H1 (cell line): Measurements from ENCODE around the gene INSM2. TPM values are rescaled to one million over a fixed set of nuclear protein-coding genes. Genes with fewer than 3 reads are reported as not detected.

Source experiments
- CTCF ChIA-PET: fragments of 300-600 bp; sonication (Branson Sonifier 250); formaldehyde crosslinking; loops from one replicate; lab custom pipeline; 2021; ENCODE audit not compliant: partially characterized antibody; lab: Charles Lee
- POLR2A ChIA-PET: fragments of 300-600 bp; sonication (Branson Sonifier 250); formaldehyde crosslinking; loops from one replicate; lab custom pipeline; 2021; ENCODE audit warnings: inconsistent platforms; ENCODE audit not compliant: partially characterized antibody; lab: Charles Lee
- DNase-seq, 2 experiments: peaks; one replicate each; pipeline versions ENCODE4 v3.0.0 to v3.0.0-alpha.2; 2010 to 2022; ENCODE audit warnings: low spot score in 2 of 2, low read depth in 1 of 2, mixed read lengths in 1 of 2
- FAIRE-seq: peaks from 2 replicates; lab custom pipeline; 2011; peaks lifted over from hg19 to GRCh38; lab: Jason Lieb, UNC
- H2AFZ ChIP-seq: 2 replicates; pipeline ENCODE4 v1.8.1; 2012; ENCODE audit warnings: low read length, inconsistent platforms
- H2AK5ac ChIP-seq: 2 replicates; pipeline ENCODE4 v1.6.1; 2013; ENCODE audit warnings: low read depth, low read length
- H2BK120ac ChIP-seq: replicated peaks from 2 replicates; pipeline ENCODE3; 2013; ENCODE audit warnings: low read depth, low read length, inconsistent platforms
- H2BK12ac ChIP-seq: 2 replicates; pipeline ENCODE4 v1.6.1; 2013; ENCODE audit warnings: low read depth, low read length
- H2BK15ac ChIP-seq: 2 replicates; pipeline ENCODE4 v1.6.1; 2013; ENCODE audit warnings: low read length
- H2BK20ac ChIP-seq: 2 replicates; pipeline ENCODE4 v1.6.1; 2013; ENCODE audit warnings: low read length
- H2BK5ac ChIP-seq: 2 replicates; pipeline ENCODE4 v1.6.1; 2013; ENCODE audit warnings: low read depth, low read length
- H3K14ac ChIP-seq: 2 replicates; pipeline ENCODE4 v1.6.1; 2013; ENCODE audit warnings: inconsistent platforms; ENCODE audit not compliant: insufficient read length
- H3K18ac ChIP-seq: 2 replicates; pipeline ENCODE4 v1.6.1; 2013; ENCODE audit warnings: low read length; ENCODE audit errors: extremely low read depth
- H3K23ac ChIP-seq: 2 replicates; pipeline ENCODE4 v1.6.1; 2013; ENCODE audit warnings: inconsistent platforms; ENCODE audit not compliant: insufficient read length
- H3K23me2 ChIP-seq: 2 replicates; pipeline ENCODE4 v1.6.1; 2013; ENCODE audit warnings: low read depth, low read length
- H3K27ac ChIP-seq: 2 replicates; pipeline ENCODE4 v1.6.1; 2011; ENCODE audit warnings: low read depth, low read length, inconsistent platforms
- H3K27me3 ChIP-seq, 4 experiments: replicated peaks in 1 of 4; 1 replicate in 1 of 4; 2 replicates in 3 of 4; pipeline versions ENCODE4 v1.6.1 to v1.8.1; 2011 to 2013; ENCODE audit warnings: low read length in 3 of 4, mild to moderate bottlenecking in 3 of 4, inconsistent platforms in 2 of 4, mixed read lengths in 2 of 4, moderate library complexity in 1 of 4; ENCODE audit not compliant: control insufficient read depth in 3 of 4, insufficient read depth in 3 of 4; ENCODE audit errors: extremely low read depth in 1 of 4
- H3K36me3 ChIP-seq, 4 experiments: 2 replicates each; pipeline versions ENCODE4 v1.6.1 to v1.8.1; 2011 to 2013; ENCODE audit warnings: mild to moderate bottlenecking in 4 of 4, low read length in 3 of 4, moderate library complexity in 2 of 4, control low read depth in 1 of 4, inconsistent platforms in 1 of 4; ENCODE audit not compliant: insufficient read depth in 4 of 4, control insufficient read depth in 2 of 4
- H3K4ac ChIP-seq: replicated peaks from 2 replicates; pipeline ENCODE3; 2013; ENCODE audit warnings: low read length, low read depth, mixed read lengths, inconsistent platforms; ENCODE audit not compliant: insufficient read length
- H3K4me1 ChIP-seq, 4 experiments: replicated peaks in 1 of 4; 1 replicate in 1 of 4; 2 replicates in 3 of 4; pipeline versions ENCODE4 v1.6.1 to v1.8.1; 2011 to 2013; ENCODE audit warnings: low read length in 3 of 4, inconsistent platforms in 2 of 4, mixed read lengths in 1 of 4; ENCODE audit not compliant: insufficient read depth in 4 of 4, control insufficient read depth in 3 of 4
- H3K4me2 ChIP-seq, 2 experiments: 2 replicates each; pipeline versions ENCODE4 v1.6.1 to v1.8.1; 2011 to 2013; ENCODE audit warnings: low read depth in 2 of 2, low read length in 2 of 2, control low read depth in 1 of 2, inconsistent platforms in 1 of 2, mild to moderate bottlenecking in 1 of 2; ENCODE audit not compliant: insufficient read depth in 1 of 2
- H3K4me3 ChIP-seq, 4 experiments: fragments of 200-600, 300-600 bp in 1 of 4; sonication (generic), shearing (Covaris generic), sonication (Bioruptor Twin) in 1 of 4; 2 replicates each; pipeline versions ENCODE4 v1.5.1 to v1.8.1; 2011 to 2016; ENCODE audit warnings: low read length in 4 of 4, low read depth in 3 of 4, control low read depth in 2 of 4, inconsistent platforms in 2 of 4, mild to moderate bottlenecking in 2 of 4, mixed read lengths in 1 of 4, moderate library complexity in 1 of 4; ENCODE audit not compliant: insufficient read depth in 2 of 4; ENCODE audit errors: extremely low read depth in 1 of 4
- H3K56ac ChIP-seq: replicated peaks from 2 replicates; pipeline ENCODE3; 2013; ENCODE audit warnings: low read depth, mild to moderate bottlenecking, mixed read lengths, low read length, inconsistent platforms; ENCODE audit not compliant: insufficient read length
- H3K79me1 ChIP-seq: 2 replicates; pipeline ENCODE4 v1.6.1; 2013; ENCODE audit warnings: low read depth, low read length, control low read depth
- H3K79me2 ChIP-seq, 2 experiments: 2 replicates each; pipeline versions ENCODE4 v1.6.1 to v1.8.1; 2012 to 2013; ENCODE audit warnings: low read length in 2 of 2, mild to moderate bottlenecking in 2 of 2, inconsistent platforms in 1 of 2; ENCODE audit not compliant: insufficient read depth in 2 of 2, control insufficient read depth in 1 of 2
- H3K9ac ChIP-seq, 4 experiments: replicated peaks in 1 of 4; 1 replicate in 1 of 4; 2 replicates in 3 of 4; pipeline versions ENCODE4 v1.6.1 to v1.8.1; 2011 to 2013; ENCODE audit warnings: low read depth in 3 of 4, low read length in 3 of 4, control low read depth in 2 of 4, mild to moderate bottlenecking in 2 of 4, moderate library complexity in 2 of 4, inconsistent platforms in 1 of 4; ENCODE audit errors: extremely low read depth in 1 of 4
- H3K9me3 ChIP-seq, 2 experiments: 2 replicates each; pipeline versions ENCODE4 v1.6.1 to v1.8.1; 2012 to 2013; ENCODE audit warnings: mild to moderate bottlenecking in 2 of 2, moderate library complexity in 2 of 2, control low read depth in 1 of 2, inconsistent platforms in 1 of 2, low read depth in 1 of 2, low read length in 1 of 2, mixed read lengths in 1 of 2; ENCODE audit not compliant: insufficient read depth in 2 of 2
- H4K20me1 ChIP-seq, 2 experiments: replicated peaks in 1 of 2; 2 replicates each; pipeline versions ENCODE3 to v1.8.1; 2011 to 2013; ENCODE audit warnings: inconsistent platforms in 2 of 2, low read length in 2 of 2, mild to moderate bottlenecking in 1 of 2; ENCODE audit not compliant: insufficient read depth in 2 of 2, control insufficient read depth in 1 of 2
- H4K5ac ChIP-seq: 2 replicates; pipeline ENCODE4 v1.6.1; 2013; ENCODE audit warnings: low read length, low read depth, mixed read lengths, inconsistent platforms; ENCODE audit not compliant: insufficient read length
- H4K8ac ChIP-seq: 2 replicates; pipeline ENCODE4 v1.8.0; 2013; ENCODE audit warnings: mild to moderate bottlenecking, moderate library complexity, low read length, inconsistent platforms; ENCODE audit not compliant: insufficient read depth; ENCODE audit errors: extremely low read depth
- H4K91ac ChIP-seq: replicated peaks from 2 replicates; pipeline ENCODE3; 2013; ENCODE audit warnings: low read length, mixed read lengths, inconsistent platforms; ENCODE audit not compliant: insufficient read length
- BCL11A ChIP-seq, 2 experiments: IDR thresholded peaks; one replicate each; pipeline ENCODE4 v1.6.1; 2011; ENCODE audit warnings: low read depth in 2 of 2, low read length in 2 of 2, mild to moderate bottlenecking in 2 of 2
- CREB1 ChIP-seq: IDR thresholded peaks from 2 replicates; pipeline ENCODE4 v1.6.1; 2012; ENCODE audit warnings: inconsistent platforms
- CTCF ChIP-seq, 3 experiments: IDR thresholded peaks; 1 replicate in 2 of 3; 2 replicates in 1 of 3; pipeline versions ENCODE4 v1.5.1 to v1.6.1; 2011; ENCODE audit warnings: low read length in 3 of 3, mild to moderate bottlenecking in 3 of 3, inconsistent platforms in 2 of 3, low read depth in 1 of 3, moderate library complexity in 1 of 3; ENCODE audit not compliant: insufficient read depth in 1 of 3; ENCODE audit errors: control extremely low read depth in 1 of 3
- EZH2 ChIP-seq: fragments of 200-600 bp; sonication (generic); IDR thresholded peaks from 2 replicates; pipeline ENCODE4 v1.7.1; 2012; ENCODE audit warnings: low read depth, mild to moderate bottlenecking, moderate library complexity, low read length, inconsistent platforms; ENCODE audit not compliant: severe bottlenecking
- HDAC2 ChIP-seq, 2 experiments: fragments of 300-600 bp in 1 of 2; sonication (generic) in 1 of 2; IDR thresholded peaks; 2 replicates each; pipeline ENCODE4 v1.6.1; 2011 to 2012; ENCODE audit warnings: low read depth in 2 of 2, low read length in 2 of 2, mild to moderate bottlenecking in 2 of 2, moderate library complexity in 2 of 2, borderline replicate concordance in 1 of 2, inconsistent platforms in 1 of 2
- JUND ChIP-seq: IDR thresholded peaks from 2 replicates; pipeline ENCODE4 v1.6.1; 2011; ENCODE audit warnings: mild to moderate bottlenecking, improper control_type of control experiment, low read length
- MAFK ChIP-seq: IDR thresholded peaks from 2 replicates; pipeline ENCODE4 v1.6.1; 2012; ENCODE audit warnings: low read depth, mild to moderate bottlenecking, improper control_type of control experiment, low read length
- NANOG ChIP-seq: IDR thresholded peaks from 2 replicates; pipeline ENCODE4 v1.6.1; 2011; ENCODE audit warnings: low read length, low read depth, mild to moderate bottlenecking, inconsistent platforms; ENCODE audit not compliant: insufficient read depth, poor library complexity, severe bottlenecking
- POU5F1 ChIP-seq: IDR thresholded peaks from 2 replicates; pipeline ENCODE4 v1.6.1; 2011; ENCODE audit warnings: low read depth, mild to moderate bottlenecking, low read length, moderate library complexity
- SIRT6 ChIP-seq: IDR thresholded peaks from one replicate; pipeline ENCODE4 v1.7.1; 2012; ENCODE audit warnings: low read length, inconsistent platforms
- SIX5 ChIP-seq: IDR thresholded peaks from 2 replicates; pipeline ENCODE4 v1.6.1; 2011; ENCODE audit warnings: mild to moderate bottlenecking, low read depth, low read length
- SP2 ChIP-seq: IDR thresholded peaks from 2 replicates; pipeline ENCODE4 v1.6.1; 2012; ENCODE audit warnings: mild to moderate bottlenecking, low read length, inconsistent platforms
- SUZ12 ChIP-seq: fragments of 200-600 bp; sonication (generic); IDR thresholded peaks from 2 replicates; pipeline ENCODE4 v1.6.1; 2012; ENCODE audit warnings: mild to moderate bottlenecking, inconsistent platforms, low read length, moderate library complexity, mixed read lengths
- whole genome bisulfite sequencing, 2 experiments: shearing (Covaris generic) in 1 of 2; methylation state at CpG; one replicate each; pipeline versions ENCODE4 v1.1.6 to v1.1.7; 2013 to 2015; ENCODE audit warnings: low lambda C conversion rate in 2 of 2, mixed read lengths in 2 of 2, inconsistent platforms in 1 of 2, low coverage in 1 of 2, missing lambda C conversion rate in 1 of 2; ENCODE audit not compliant: insufficient replicate concordance in 2 of 2, insufficient coverage in 1 of 2, insufficient read length in 1 of 2; ENCODE audit errors: extremely low coverage in 1 of 2, missing lambda C conversion rate in 1 of 2; 5-methylcytosine and 5-hydroxymethylcytosine counted together
- polyA plus RNA-seq, 7 experiments: library from polyadenylated mRNA; depleted of rRNA in 3 of 7; stranded (reverse) in 5 of 7; unstranded in 2 of 7; fragments of >200 nt in 5 of 7; fragments of 200-250 nt in 2 of 7; gene quantifications; 1 replicate in 5 of 7; 2 replicates in 1 of 7; 4 replicates in 1 of 7; pipeline versions ENCODE4 v1.2.1 to v1.2.3, GENCODE V29; 2011 to 2013; ENCODE audit warnings: missing spikeins in 2 of 7, mixed read lengths in 2 of 7
- total RNA-seq: library from RNA; stranded (reverse); fragmentation: NEBNext Ultra II Directional; extraction: Animal tissue kit (Norgen Biotek cat#: 25700); gene quantifications from 2 replicates; pipeline ENCODE4 v1.2.1, GENCODE V29; 2021

INSM2 gene
- total and polyA plus RNA-seq, 2 of the 8 experiments (the other 6 are each of a cell fraction or from before 2014, with no cell fraction given) = not detected

DNA sequence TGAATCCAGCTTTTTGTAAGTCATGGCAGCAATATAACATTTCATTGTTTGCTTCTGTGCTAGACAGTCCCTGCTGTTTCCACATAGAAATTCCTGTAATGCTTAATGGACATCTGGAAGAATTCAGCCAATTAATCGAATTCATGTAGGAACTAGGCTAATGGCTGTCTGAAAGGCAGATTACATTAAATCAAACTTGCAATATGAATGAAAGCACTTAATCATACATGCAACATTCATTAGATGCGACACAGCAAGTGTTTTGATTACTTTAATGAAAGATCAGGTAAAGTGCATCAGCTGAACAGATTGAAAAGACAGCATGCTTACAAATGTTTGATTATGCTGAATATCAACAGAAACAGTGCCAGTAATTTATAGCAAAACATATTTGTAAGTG lies 24.1 kb upstream of the INSM2 start:
- Histone ChIP-seq H4K5ac (no peak overlapping the region), H3K23ac (no peak overlapping the region), H2BK20ac (no peak overlapping the region), H3K56ac (no peak overlapping the region), H2BK120ac (no peak overlapping the region), H3K9ac (no peak overlapping the region), H3K18ac (no peak overlapping the region), H3K36me3 (no peaks in the 10 kb centered on the region), H4K91ac (no peak overlapping the region), H4K8ac (no peak overlapping the region), H2BK15ac (no peak overlapping the region), H3K79me2 (no peaks in the 10 kb centered on the region), H3K4me2 (no peak overlapping the region), H2BK12ac (no peak overlapping the region), H3K4ac (no peak overlapping the region), H3K27me3 (no peaks in the 10 kb centered on the region), H3K23me2 (0 out of 2 replicates have a peak, but pooled peaks cover 2% of the 10 kb centered on the region), H3K4me3 (no peak overlapping the region), H3K14ac (no peak overlapping the region), H3K9me3 (peaks cover 2 to 5% of the 10 kb centered on the region in 2 experiments; a peak in 1 of 4 replicates), H3K79me1 (no peaks in the 10 kb centered on the region), H3K4me1 (no peaks in the 10 kb centered on the region), H4K20me1 (no peaks in the 10 kb centered on the region), H2AFZ (no peak overlapping the region), H2AK5ac (no peak overlapping the region), H3K27ac (no peak overlapping the region), H2BK5ac (no peak overlapping the region)
- 84% methylated on average over 2 of the region's 2 CpGs; no CpG with 5 or more reads in 1 of the 2 experiments for WGBS, 2 experiments
- no peak for DNase-seq
- CTCF ChIA-PET = no interaction called here
- no peak for FAIRE-seq
- POLR2A ChIA-PET = no interaction called here
- no peak for TF ChIP-seq SP2
- TF ChIP-seq SIRT6 = no peak
- no peak for TF ChIP-seq HDAC2 (IDR thresholded peaks at IDR 0.05; ENCODE audit: borderline replicate concordance in 1 of 2, low read depth in 2 of 2, low read length in 2 of 2)
- no peak for TF ChIP-seq CTCF (IDR thresholded peaks at IDR 0.05; ENCODE audit: control extremely low read depth in 1 of 3, insufficient read depth in 1 of 3, low read depth in 1 of 3, low read length in 3 of 3)
- TF ChIP-seq MAFK = no peak
- no peak for TF ChIP-seq BCL11A (IDR thresholded peaks at IDR 0.05; ENCODE audit: low read depth in 2 of 2, low read length in 2 of 2)
- TF ChIP-seq NANOG = no peak
- TF ChIP-seq CREB1 = no peak
- TF ChIP-seq POU5F1 = no peak
- no peak for TF ChIP-seq EZH2
- TF ChIP-seq JUND = no peak
- no peak for TF ChIP-seq SIX5
- no peak for TF ChIP-seq SUZ12
